CD4-positive, alpha-beta T cell treated with Interleukin-4 for 4 hours (primary cell): ENCODE data around the gene HMGXB3.

Experiments used
- DNase-seq: peaks from one replicate; pipeline ENCODE4 v3.0.0-alpha.2; 2020

The HMGXB3 gene

GRCh38 chr5:149982505-149982904 lies 18.0 kb upstream of the HMGXB3 start:
- no peak for DNase-seq

- DNase-seq, result no peak
These were observed 12.4 kb upstream of the HMGXB3 start for GRCh38 chr5:149988126-149988525.

- DNase-seq, result peak; percentile 73
These were observed 9.8 kb upstream of the HMGXB3 start for GRCh38 chr5:149990518-149991376.

GRCh38 chr5:149993471-149993870 lies 7.1 kb upstream of the HMGXB3 start:
- no peak for DNase-seq

- no peak for DNase-seq
These were observed 4.9 kb upstream of the HMGXB3 start for GRCh38 chr5:149995385-149996204.

GRCh38 chr5:149996205-149996890 lies 4.2 kb upstream of the HMGXB3 start:
- DNase-seq, result no peak

GRCh38 chr5:149998281-149998680 lies 2.3 kb upstream of the HMGXB3 start:
- no peak for DNase-seq

- no peak for DNase-seq
These were observed 1.2 kb upstream of the HMGXB3 start for GRCh38 chr5:149999359-149999758.

GRCh38 chr5:149999866-150000255 lies 678 bp upstream of the HMGXB3 start:
- DNase-seq, result no peak

GRCh38 chr5:150000990-150001659 lies 586 bp downstream of the HMGXB3 start:
- peak; percentile 27 for DNase-seq

GRCh38 chr5:150001660-150002486 lies 1.3 kb downstream of the HMGXB3 start:
- DNase-seq, result peak; percentile 77

- DNase-seq, result no peak
These were observed 5.8 kb downstream of the HMGXB3 start for GRCh38 chr5:150006318-150006717.

- no peak for DNase-seq
These were observed 6.5 kb downstream of the HMGXB3 start for GRCh38 chr5:150007050-150007449.

- DNase-seq, result no peak
These were observed 9.3 kb downstream of the HMGXB3 start for GRCh38 chr5:150009671-150010387.

GRCh38 chr5:150013931-150014330 lies 13.4 kb downstream of the HMGXB3 start:
- no peak for DNase-seq

GRCh38 chr5:150014456-150014855 lies 13.9 kb downstream of the HMGXB3 start:
- DNase-seq, result no peak

GRCh38 chr5:150015415-150015814 lies 14.9 kb downstream of the HMGXB3 start:
- no peak for DNase-seq

- no peak for DNase-seq
These were observed 16.0 kb downstream of the HMGXB3 start for GRCh38 chr5:150016537-150016936.

- DNase-seq, result no peak
These were observed 16.9 kb downstream of the HMGXB3 start for GRCh38 chr5:150017226-150018005.

- no peak for DNase-seq
These were observed 19.7 kb downstream of the HMGXB3 start for GRCh38 chr5:150020249-150020648.
